ENCODE data around the gene RGCC. TPM values are rescaled to one million over a fixed set of nuclear protein-coding genes. Genes with fewer than 3 reads are reported as not detected.
"Not testable (repeated sequence)": the region's sequence is repeated elsewhere in the genome, so short reads cannot be mapped to it uniquely, and the experiment has no call there.

The RGCC gene
- total RNA-seq, 1 donor from 2014 or later = 9.7 TPM

GRCh38 chr13:41503356-41503755 is 46.0 kb downstream of the RGCC start:
- H3K4me3 ChIP-seq (ENCODE audit: low read depth, low read length) = no peak overlapping the region
- no peak for DNase-seq (ENCODE audit: low read depth)
- TF ChIP-seq, protein P1, sequence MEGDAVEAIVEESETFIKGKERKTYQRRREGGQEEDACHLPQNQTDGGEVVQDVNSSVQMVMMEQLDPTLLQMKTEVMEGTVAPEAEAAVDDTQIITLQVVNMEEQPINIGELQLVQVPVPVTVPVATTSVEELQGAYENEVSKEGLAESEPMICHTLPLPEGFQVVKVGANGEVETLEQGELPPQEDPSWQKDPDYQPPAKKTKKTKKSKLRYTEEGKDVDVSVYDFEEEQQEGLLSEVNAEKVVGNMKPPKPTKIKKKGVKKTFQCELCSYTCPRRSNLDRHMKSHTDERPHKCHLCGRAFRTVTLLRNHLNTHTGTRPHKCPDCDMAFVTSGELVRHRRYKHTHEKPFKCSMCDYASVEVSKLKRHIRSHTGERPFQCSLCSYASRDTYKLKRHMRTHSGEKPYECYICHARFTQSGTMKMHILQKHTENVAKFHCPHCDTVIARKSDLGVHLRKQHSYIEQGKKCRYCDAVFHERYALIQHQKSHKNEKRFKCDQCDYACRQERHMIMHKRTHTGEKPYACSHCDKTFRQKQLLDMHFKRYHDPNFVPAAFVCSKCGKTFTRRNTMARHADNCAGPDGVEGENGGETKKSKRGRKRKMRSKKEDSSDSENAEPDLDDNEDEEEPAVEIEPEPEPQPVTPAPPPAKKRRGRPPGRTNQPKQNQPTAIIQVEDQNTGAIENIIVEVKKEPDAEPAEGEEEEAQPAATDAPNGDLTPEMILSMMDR (conservative IDR thresholded peaks at IDR 0.05; ENCODE audit: low read depth, low read length) = no peak

- DNase-seq (ENCODE audit: low read depth); H3K4me3 ChIP-seq (ENCODE audit: low read depth, low read length): not testable (repeated sequence)
These were observed 47.3 kb downstream of the RGCC start for GRCh38 chr13:41504657-41505056.

DNA sequence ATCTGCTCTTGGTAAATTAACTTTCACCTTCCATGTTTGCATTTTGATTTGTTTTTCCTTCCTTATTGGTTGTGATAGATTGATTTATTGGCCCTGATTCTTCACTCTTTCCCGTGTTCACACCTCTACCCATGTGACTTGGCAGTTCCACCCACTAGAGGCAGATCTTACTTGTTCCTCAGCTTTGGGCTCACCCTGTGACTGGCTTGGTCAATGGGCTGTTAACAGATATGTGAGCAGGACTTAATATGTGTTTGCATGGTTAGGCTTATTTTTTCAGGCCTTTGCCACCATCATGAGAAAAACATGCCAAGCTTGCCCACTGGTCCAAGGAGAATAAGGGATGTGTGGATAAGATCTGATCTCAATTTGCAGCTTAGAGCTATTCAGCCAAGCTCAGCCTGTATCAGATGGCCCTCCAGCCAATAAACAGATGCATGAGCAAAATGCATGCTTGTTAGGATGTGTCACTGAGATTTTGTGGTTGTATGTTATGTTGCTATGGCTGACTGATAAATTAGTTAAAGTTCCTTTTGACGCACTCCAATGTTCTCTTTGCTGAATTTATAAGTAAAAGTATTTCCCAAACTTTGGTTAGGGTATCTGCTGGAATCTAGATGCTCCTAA is 48.0 kb downstream of the RGCC start:
- no peak overlapping the region for H3K4me3 ChIP-seq (ENCODE audit: low read depth, low read length)
- TF ChIP-seq, protein P1 (conservative IDR thresholded peaks at IDR 0.05; ENCODE audit: low read depth, low read length) = no peak
- DNase-seq (ENCODE audit: low read depth) = peak; percentile 22

- DNase-seq (ENCODE audit: low read depth) = no peak
- TF ChIP-seq, protein P1 (conservative IDR thresholded peaks at IDR 0.05; ENCODE audit: low read depth, low read length) = no peak
- no peak overlapping the region for H3K4me3 ChIP-seq (ENCODE audit: low read depth, low read length)
These were observed 49.0 kb downstream of the RGCC start for GRCh38 chr13:41506312-41506711.

GRCh38 chr13:41509971-41510370 is 52.6 kb downstream of the RGCC start:
- no peak overlapping the region for H3K4me3 ChIP-seq (ENCODE audit: low read depth, low read length)
- DNase-seq (ENCODE audit: low read depth) = no peak
- TF ChIP-seq, protein P1 (conservative IDR thresholded peaks at IDR 0.05; ENCODE audit: low read depth, low read length) = no peak

DNA sequence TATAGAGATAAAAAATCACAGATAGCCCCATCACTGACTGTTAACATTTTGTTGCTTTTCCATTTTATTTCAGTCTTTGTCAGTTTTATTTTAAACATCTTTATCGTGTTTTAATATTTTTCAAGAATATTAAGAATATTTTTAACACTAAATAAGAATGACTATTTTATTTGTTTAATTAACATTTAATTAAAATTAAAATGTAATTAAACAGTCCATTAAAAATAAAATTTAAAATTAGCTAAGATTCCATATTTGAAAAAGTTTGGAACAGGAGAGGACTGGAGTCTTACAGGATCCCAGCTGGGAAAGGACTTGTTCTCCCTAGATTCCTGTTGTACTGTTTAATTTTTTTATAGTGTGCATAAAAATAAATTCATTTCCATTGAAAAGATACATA is 54.5 kb downstream of the RGCC start:
- TF ChIP-seq, protein P1 (conservative IDR thresholded peaks at IDR 0.05; ENCODE audit: low read depth, low read length) = no peak
- no peak for DNase-seq (ENCODE audit: low read depth)
- no peak overlapping the region for H3K4me3 ChIP-seq (ENCODE audit: low read depth, low read length)

DNA sequence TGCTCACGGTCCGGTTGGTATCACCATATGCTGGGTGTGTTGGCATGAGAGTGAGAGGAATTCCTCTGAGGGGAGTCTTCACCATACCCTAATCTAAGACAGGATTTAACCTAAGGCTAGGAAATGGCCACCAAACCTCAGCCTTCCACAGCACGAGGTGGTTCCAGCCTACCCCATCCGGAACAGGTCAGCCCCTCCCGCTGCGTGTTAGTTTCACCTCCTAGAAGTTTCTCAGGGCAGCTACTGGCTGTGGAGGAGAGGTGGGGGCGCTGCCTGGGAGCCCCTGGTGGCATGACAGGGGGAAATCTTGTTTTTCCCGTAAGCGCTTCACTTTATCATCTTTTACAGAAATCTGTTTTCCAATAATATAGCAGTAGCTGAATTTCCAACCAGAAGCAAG is 55.1 kb downstream of the RGCC start:
- TF ChIP-seq, protein P1 (conservative IDR thresholded peaks at IDR 0.05; ENCODE audit: low read depth, low read length) = no peak
- DNase-seq (ENCODE audit: low read depth) = no peak
- H3K4me3 ChIP-seq (ENCODE audit: low read depth, low read length) = no peak overlapping the region
